Fibroblast of lung (primary cell): ENCODE results near the gene SLC35F4. TPM values are rescaled to one million over a fixed set of nuclear protein-coding genes. Genes with fewer than 3 reads are reported as not detected.

Experiments used
- DNase-seq, 2 donors: peaks; one replicate each; pipeline versions ENCODE4 v3.0.0 to v3.0.0-alpha.2; 2010; ENCODE audit warnings: low read depth in 2 of 2
- H2AFZ ChIP-seq: 2 replicates; pipeline ENCODE4 v1.5.1; 2012; ENCODE audit warnings: low read length, control low read depth, inconsistent platforms
- H3K27ac ChIP-seq: 2 replicates; pipeline ENCODE4 v1.5.1; 2011; ENCODE audit warnings: low read length, control low read depth; ENCODE audit not compliant: insufficient read depth
- H3K27me3 ChIP-seq: 2 replicates; pipeline ENCODE4 v1.5.1; 2011; ENCODE audit warnings: mild to moderate bottlenecking, low read length; ENCODE audit not compliant: control insufficient read depth, insufficient read depth
- H3K36me3 ChIP-seq: 2 replicates; pipeline ENCODE4 v1.5.1; 2011; ENCODE audit warnings: low read length; ENCODE audit not compliant: control insufficient read depth, insufficient read depth
- H3K4me1 ChIP-seq: 2 replicates; pipeline ENCODE4 v1.5.1; 2011; ENCODE audit warnings: low read length; ENCODE audit not compliant: control insufficient read depth, insufficient read depth; ENCODE audit errors: extremely low read depth
- H3K4me2 ChIP-seq: 2 replicates; pipeline ENCODE4 v1.5.1; 2011; ENCODE audit warnings: low read length, control low read depth; ENCODE audit not compliant: insufficient read depth; ENCODE audit errors: extremely low read depth
- H3K4me3 ChIP-seq, 4 experiments: fragments of 200-600 bp in 1 of 4; sonication (generic) in 1 of 4; replicated peaks in 1 of 4; 2 replicates each; pipeline ENCODE4 v1.5.1; 2011 to 2016; ENCODE audit warnings: low read length in 4 of 4, low read depth in 3 of 4, mild to moderate bottlenecking in 3 of 4, control low read depth in 2 of 4, inconsistent platforms in 1 of 4, mixed read lengths in 1 of 4; ENCODE audit not compliant: insufficient read depth in 1 of 4; ENCODE audit errors: control extremely low read depth in 1 of 4
- H3K79me2 ChIP-seq: 2 replicates; pipeline ENCODE4 v1.5.1; 2012; ENCODE audit warnings: mild to moderate bottlenecking, low read length, inconsistent platforms; ENCODE audit not compliant: control insufficient read depth, insufficient read depth
- H3K9ac ChIP-seq: 2 replicates; pipeline ENCODE4 v1.5.1; 2011; ENCODE audit warnings: mild to moderate bottlenecking, low read length, control low read depth; ENCODE audit not compliant: insufficient read depth
- H3K9me3 ChIP-seq: 2 replicates; pipeline ENCODE4 v1.5.1; 2012; ENCODE audit warnings: low read depth, low read length; ENCODE audit not compliant: control insufficient read depth, insufficient read depth
- H4K20me1 ChIP-seq: 2 replicates; pipeline ENCODE4 v1.5.1; 2011; ENCODE audit warnings: low read length; ENCODE audit not compliant: control insufficient read depth, insufficient read depth; ENCODE audit errors: extremely low read depth
- CTCF ChIP-seq, 2 donors: IDR thresholded peaks in 1 of 2; conservative IDR thresholded peaks in 1 of 2; 1 replicate in 1 of 2; 2 replicates in 1 of 2; pipeline ENCODE4 v1.5.1; 2011 to 2012; ENCODE audit warnings: low read length in 2 of 2, control low read depth in 1 of 2, inconsistent platforms in 1 of 2, low read depth in 1 of 2, mild to moderate bottlenecking in 1 of 2
- EZH2 ChIP-seq: IDR thresholded peaks from 2 replicates; pipeline ENCODE4 v1.5.1; 2012; ENCODE audit warnings: low read length, control low read depth, mild to moderate bottlenecking; ENCODE audit errors: missing control alignments
- polyA plus RNA-seq, 2 donors: library from polyadenylated mRNA; depleted of rRNA in 1 of 2; stranded (reverse) in 1 of 2; unstranded in 1 of 2; fragments of >200 nt; gene quantifications; 2 replicates each; pipeline ENCODE4 v1.2.1, GENCODE V29; 2011 to 2012; ENCODE audit warnings: missing spikeins in 1 of 2
- total RNA-seq: library from RNA; depleted of rRNA; stranded (reverse); fragments of >200 nt; gene quantifications from 2 replicates; pipeline ENCODE4 v1.2.1, GENCODE V29; 2014

The SLC35F4 gene
- total and polyA plus RNA-seq, 2 donors (not counting 1 experiment from before 2014, with no cell fraction given): not detected

DNA sequence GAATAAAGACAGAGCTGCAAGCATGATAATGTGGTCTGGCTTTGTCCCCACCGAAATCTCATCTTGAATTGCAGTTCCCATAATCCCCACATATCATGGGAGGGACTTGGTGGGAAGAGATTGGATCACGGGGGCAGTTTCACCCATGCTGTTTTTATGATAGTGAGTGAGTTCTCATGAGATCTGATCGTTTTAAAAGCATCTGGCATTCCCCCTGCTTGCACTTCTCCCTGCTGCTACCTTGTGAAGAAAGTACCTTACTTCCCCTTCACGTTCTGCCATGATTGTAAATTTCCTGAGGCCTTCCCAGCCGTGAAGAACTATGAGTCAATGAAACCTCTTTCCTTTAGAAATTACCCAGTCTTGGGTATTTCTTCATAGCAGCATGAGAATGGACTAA is 158.7 kb downstream of the SLC35F4 start:
- Histone ChIP-seq H3K4me3 (no peak overlapping the region), H3K27me3 (no peaks in the 10 kb centered on the region), H3K4me1 (no peaks in the 10 kb centered on the region), H3K9me3 (no peaks in the 10 kb centered on the region), H3K79me2 (no peaks in the 10 kb centered on the region), H2AFZ (no peak overlapping the region), H3K36me3 (no peaks in the 10 kb centered on the region), H3K9ac (no peak overlapping the region), H4K20me1 (no peaks in the 10 kb centered on the region), H3K4me2 (no peak overlapping the region), H3K27ac (no peak overlapping the region)
- no peak for DNase-seq
- TF ChIP-seq EZH2 (no peak), CTCF (conservative IDR thresholded peaks at IDR 0.05 in 1 of 2, IDR thresholded peaks at IDR 0.05 in 1 of 2; ENCODE audit: low read depth in 1 of 2, low read length in 2 of 2) (no peak)

- no peaks in the 10 kb centered on the region for H3K4me1 ChIP-seq
- no peak overlapping the region for H3K4me3 ChIP-seq
- no peak overlapping the region for H3K27ac ChIP-seq
- no peaks in the 10 kb centered on the region for H3K9me3 ChIP-seq
- no peak overlapping the region for H3K9ac ChIP-seq
- no peaks in the 10 kb centered on the region for H3K79me2 ChIP-seq
- no peak for DNase-seq
- H4K20me1 ChIP-seq: no peaks in the 10 kb centered on the region
- H3K27me3 ChIP-seq: no peaks in the 10 kb centered on the region
- no peak for TF ChIP-seq CTCF (conservative IDR thresholded peaks at IDR 0.05 in 1 of 2, IDR thresholded peaks at IDR 0.05 in 1 of 2; ENCODE audit: low read depth in 1 of 2, low read length in 2 of 2)
- no peak for TF ChIP-seq EZH2
- no peak overlapping the region for H3K4me2 ChIP-seq
- H3K36me3 ChIP-seq: no peaks in the 10 kb centered on the region
- H2AFZ ChIP-seq: no peak overlapping the region
Observed at GRCh38 chr14:57704763-57705162, 161.1 kb downstream of the SLC35F4 start.

- Histone ChIP-seq H3K4me1 (no peaks in the 10 kb centered on the region), H2AFZ (no peak overlapping the region), H3K79me2 (no peaks in the 10 kb centered on the region), H3K9me3 (no peaks in the 10 kb centered on the region), H3K4me3 (no peak overlapping the region), H3K36me3 (no peaks in the 10 kb centered on the region), H4K20me1 (no peaks in the 10 kb centered on the region), H3K27me3 (no peaks in the 10 kb centered on the region), H3K27ac (no peak overlapping the region), H3K9ac (no peak overlapping the region), H3K4me2 (no peak overlapping the region)
- no peak for DNase-seq
- TF ChIP-seq CTCF (conservative IDR thresholded peaks at IDR 0.05 in 1 of 2, IDR thresholded peaks at IDR 0.05 in 1 of 2; ENCODE audit: low read depth in 1 of 2, low read length in 2 of 2): no peak
- TF ChIP-seq EZH2: no peak
Observed at GRCh38 chr14:57699947-57700346, 165.9 kb downstream of the SLC35F4 start.
